ENCODE results near the gene PZP. TPM values are rescaled to one million over a fixed set of nuclear protein-coding genes. Genes with fewer than 3 reads are reported as not detected.
"Not testable (repeated sequence)": the region's sequence is repeated elsewhere in the genome, so short reads cannot be mapped to it uniquely, and the experiment has no call there.

PZP gene
- total RNA-seq, 4 donors from 2014 or later, result 0.07 to 0.46 TPM; not detected in 2

DNA sequence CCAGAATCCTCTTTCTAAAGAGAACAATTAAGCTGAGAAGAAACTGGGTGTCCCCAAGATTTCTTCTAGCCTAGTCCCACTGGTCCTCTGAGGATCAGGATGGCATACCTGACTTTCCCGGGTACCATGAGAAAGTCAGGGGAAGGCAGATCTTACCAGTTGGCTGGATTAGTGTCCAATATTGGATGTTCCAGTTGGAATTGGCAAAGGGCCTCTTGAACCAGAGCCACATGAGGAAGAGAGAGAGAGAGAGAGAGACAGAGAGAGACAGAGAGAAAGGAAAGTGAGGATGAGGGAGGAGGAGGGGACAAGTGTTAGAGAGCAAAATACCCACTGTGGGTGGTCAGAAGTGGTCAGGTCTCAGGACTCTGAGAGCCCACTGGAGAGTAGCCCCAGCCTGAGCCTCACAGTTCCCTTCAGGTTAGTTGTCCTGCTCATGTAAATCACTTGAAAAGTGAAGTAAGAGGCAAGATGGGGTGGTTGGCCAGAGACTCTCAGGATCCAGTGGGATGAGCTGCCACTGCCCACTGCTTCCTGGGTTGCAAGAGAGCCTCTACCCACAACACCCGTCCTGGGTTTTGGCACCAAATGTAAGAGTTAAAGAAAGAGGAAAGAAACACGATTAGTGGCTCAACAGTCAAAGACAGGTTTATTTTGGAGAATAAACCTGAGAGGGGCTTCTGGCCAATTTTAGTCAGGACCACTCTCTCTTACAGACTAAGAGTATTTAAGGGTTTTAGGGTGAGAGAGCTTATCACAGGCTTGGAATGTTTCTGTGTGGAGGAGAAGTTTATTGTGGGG, 64.1 kb downstream of the PZP start:
- TF ChIP-seq POLR2A (IDR thresholded peaks at IDR 0.05), result no peak
- TF ChIP-seq, protein P1, sequence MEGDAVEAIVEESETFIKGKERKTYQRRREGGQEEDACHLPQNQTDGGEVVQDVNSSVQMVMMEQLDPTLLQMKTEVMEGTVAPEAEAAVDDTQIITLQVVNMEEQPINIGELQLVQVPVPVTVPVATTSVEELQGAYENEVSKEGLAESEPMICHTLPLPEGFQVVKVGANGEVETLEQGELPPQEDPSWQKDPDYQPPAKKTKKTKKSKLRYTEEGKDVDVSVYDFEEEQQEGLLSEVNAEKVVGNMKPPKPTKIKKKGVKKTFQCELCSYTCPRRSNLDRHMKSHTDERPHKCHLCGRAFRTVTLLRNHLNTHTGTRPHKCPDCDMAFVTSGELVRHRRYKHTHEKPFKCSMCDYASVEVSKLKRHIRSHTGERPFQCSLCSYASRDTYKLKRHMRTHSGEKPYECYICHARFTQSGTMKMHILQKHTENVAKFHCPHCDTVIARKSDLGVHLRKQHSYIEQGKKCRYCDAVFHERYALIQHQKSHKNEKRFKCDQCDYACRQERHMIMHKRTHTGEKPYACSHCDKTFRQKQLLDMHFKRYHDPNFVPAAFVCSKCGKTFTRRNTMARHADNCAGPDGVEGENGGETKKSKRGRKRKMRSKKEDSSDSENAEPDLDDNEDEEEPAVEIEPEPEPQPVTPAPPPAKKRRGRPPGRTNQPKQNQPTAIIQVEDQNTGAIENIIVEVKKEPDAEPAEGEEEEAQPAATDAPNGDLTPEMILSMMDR (IDR thresholded peaks at IDR 0.05 in 4 of 5, conservative IDR thresholded peaks at IDR 0.05 in 1 of 5), result no peak
- Histone ChIP-seq H3K36me3 (no peaks in the 10 kb centered on the region), H3K4me1 (no peaks in the 10 kb centered on the region), H3K27me3 (no peaks in the 10 kb centered on the region), H3K9me3 (no peaks in the 10 kb centered on the region), H3K27ac (no peak overlapping the region), H3K4me3 (no peak overlapping the region)
- ATAC-seq, result no peak
- DNase-seq, result no peak
- intact Hi-C loops (cut with DNase I; ENCODE audit: low total_unique reads), result no loop called here
- in situ Hi-C loops (cut with MboI; ENCODE audit: low sequenced_read_pairs in 4 of 4), result no loop called here

DNA sequence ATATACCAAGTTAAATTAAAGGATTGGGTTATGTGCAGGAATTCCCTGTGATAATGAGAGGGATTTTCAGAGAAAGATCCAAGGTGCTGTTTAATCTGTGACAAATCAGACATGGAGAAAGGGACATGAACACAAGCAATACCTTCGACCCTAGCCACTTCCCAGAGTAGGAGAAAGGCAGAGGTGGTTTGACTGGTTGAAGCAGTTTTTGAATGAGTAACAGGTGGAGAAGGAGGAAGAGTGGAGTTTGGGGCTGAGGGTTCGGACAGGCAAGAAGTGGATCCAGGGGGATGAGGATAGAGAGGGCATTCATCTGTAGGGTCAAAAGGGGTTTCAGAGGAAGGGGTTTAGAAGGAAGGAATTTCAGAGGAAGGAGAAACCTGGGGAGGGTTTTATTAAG, 65.1 kb downstream of the PZP start:
- ATAC-seq, result no peak
- Histone ChIP-seq H3K4me1 (no peaks in the 10 kb centered on the region), H3K27ac (no peak overlapping the region), H3K27me3 (no peaks in the 10 kb centered on the region), H3K9me3 (no peaks in the 10 kb centered on the region), H3K4me3 (no peak overlapping the region), H3K36me3 (no peaks in the 10 kb centered on the region)
- intact Hi-C loops (cut with DNase I; ENCODE audit: low total_unique reads) (no loop called here), in situ Hi-C loops (cut with MboI; ENCODE audit: low sequenced_read_pairs in 4 of 4) (no loop called here)
- TF ChIP-seq, protein P1 (IDR thresholded peaks at IDR 0.05 in 4 of 5, conservative IDR thresholded peaks at IDR 0.05 in 1 of 5), result no peak
- TF ChIP-seq POLR2A (IDR thresholded peaks at IDR 0.05), result no peak
- no peak for DNase-seq

DNA sequence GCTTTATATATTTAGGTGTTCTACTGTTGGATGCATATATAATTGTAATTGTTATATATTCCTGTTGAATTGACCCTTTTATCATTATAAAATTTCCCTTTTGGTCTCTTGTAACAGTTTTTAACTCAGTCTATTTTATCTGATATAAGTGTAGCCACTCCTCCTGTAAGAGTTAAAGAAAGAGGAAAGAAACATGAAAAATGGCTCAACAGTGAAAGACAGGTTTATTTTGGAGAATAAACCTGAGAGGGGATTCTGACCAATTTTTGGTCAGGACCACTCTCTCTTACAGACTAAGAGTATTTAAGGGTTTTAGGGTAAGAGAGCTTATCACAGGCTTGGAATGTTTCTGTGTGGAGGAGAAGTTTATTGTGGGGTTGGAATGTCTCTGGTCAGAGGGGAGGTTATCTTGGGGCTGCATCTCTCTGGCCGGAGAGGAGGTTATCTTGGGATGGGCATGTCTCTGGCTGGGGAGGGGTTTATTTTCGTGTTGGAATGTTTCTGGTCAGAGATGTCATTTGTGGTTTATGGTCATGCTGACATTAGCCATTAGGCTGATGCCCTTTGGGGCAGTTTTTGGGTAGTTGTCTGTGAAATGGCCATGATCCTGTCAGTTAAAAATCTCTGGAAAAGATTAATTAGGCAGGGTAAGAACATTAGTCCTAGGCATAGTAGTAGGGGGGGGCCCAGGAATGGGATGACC, 68.5 kb downstream of the PZP start:
- in situ Hi-C loops (cut with MboI; ENCODE audit: low sequenced_read_pairs in 4 of 4); H3K4me1 ChIP-seq; H3K9me3 ChIP-seq; H3K36me3 ChIP-seq; ATAC-seq; DNase-seq; H3K27me3 ChIP-seq; H3K4me3 ChIP-seq; intact Hi-C loops (cut with DNase I; ENCODE audit: low total_unique reads); H3K27ac ChIP-seq: not testable (repeated sequence)

DNA sequence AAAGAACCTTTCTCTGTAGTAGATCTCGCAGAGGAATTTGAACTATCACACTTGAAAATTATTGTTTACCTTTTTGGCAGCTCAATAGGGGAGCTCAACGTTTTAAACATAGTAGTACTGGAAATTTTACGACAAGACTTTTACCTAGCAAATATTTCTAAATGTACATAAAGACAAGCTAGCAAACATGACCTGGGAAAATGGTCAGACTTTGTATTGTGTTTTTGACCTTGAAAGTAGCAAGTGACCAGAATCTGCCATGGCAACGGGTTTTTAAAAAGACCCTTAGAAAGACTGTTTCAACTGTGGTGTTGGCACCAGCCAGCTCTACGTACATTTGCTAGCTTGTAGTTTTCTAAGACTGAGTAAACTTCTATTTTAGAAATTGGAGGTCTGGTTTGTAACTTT, 72.3 kb downstream of the PZP start:
- TF ChIP-seq, protein P1 (IDR thresholded peaks at IDR 0.05 in 4 of 5, conservative IDR thresholded peaks at IDR 0.05 in 1 of 5), result no peak
- TF ChIP-seq POLR2A (IDR thresholded peaks at IDR 0.05), result no peak
- H3K4me3 ChIP-seq, result no peak overlapping the region
- DNase-seq (no peak), ATAC-seq (no peak)
- no peaks in the 10 kb centered on the region for H3K36me3 ChIP-seq
- H3K4me1 ChIP-seq, result no peaks in the 10 kb centered on the region
- in situ Hi-C loops (cut with MboI; ENCODE audit: low sequenced_read_pairs in 4 of 4), result no loop called here
- intact Hi-C loops (cut with DNase I; ENCODE audit: low total_unique reads), result no loop called here
- no peaks in the 10 kb centered on the region for H3K9me3 ChIP-seq
- H3K27me3 ChIP-seq, result no peaks in the 10 kb centered on the region
- H3K27ac ChIP-seq, result no peak overlapping the region

DNA sequence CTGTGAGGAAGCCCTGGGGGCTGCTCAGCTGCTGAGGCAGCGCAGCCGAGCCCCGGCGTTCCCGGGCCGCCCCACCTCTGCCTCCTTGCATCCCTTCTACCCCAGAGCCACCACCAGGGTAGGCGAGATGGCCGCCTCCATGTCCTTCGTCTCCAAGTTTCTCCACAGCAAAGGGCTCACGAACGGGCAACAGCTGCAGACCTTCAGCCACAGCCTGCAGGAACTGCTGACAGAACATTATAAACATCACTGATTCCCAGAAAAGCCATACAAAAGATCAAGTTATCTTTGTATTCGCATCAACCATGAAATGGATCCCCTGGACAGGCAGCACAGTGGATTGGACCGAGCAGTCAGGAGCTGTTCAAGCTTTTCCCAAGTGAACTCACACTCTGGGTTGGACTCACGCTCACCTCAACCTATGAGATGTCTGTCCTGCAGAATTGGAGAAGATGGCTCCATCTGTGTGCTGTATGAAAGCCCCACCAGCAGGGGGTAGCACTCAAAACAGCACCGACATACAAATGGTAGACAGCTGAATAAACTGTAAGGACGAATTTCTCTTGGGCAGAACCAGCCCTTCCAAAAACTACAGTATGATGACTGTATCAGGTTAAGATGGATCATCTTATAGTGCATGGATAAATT, 73.1 kb downstream of the PZP start:
- DNase-seq (no peak), ATAC-seq (no peak)
- TF ChIP-seq, protein P1 (IDR thresholded peaks at IDR 0.05 in 4 of 5, conservative IDR thresholded peaks at IDR 0.05 in 1 of 5), result no peak
- no peak for TF ChIP-seq POLR2A (IDR thresholded peaks at IDR 0.05)
- Histone ChIP-seq H3K36me3 (no peaks in the 10 kb centered on the region), H3K4me3 (no peak overlapping the region), H3K27ac (no peak overlapping the region), H3K27me3 (no peaks in the 10 kb centered on the region), H3K4me1 (no peaks in the 10 kb centered on the region), H3K9me3 (no peaks in the 10 kb centered on the region)
- in situ Hi-C loops (cut with MboI; ENCODE audit: low sequenced_read_pairs in 4 of 4), result no loop called here
- intact Hi-C loops (cut with DNase I; ENCODE audit: low total_unique reads), result no loop called here

All from gastrocnemius medialis (tissue), 4 donors.